HG03280 (cell line): Measurements from ENCODE around the gene SLC25A12.
"Not testable (repeated sequence)": the region's sequence is repeated elsewhere in the genome, so short reads cannot be mapped to it uniquely, and the experiment has no call there.

Source experiments
- ATAC-seq: cut with Tn5 transposase; IDR thresholded peaks from one replicate; pipeline ENCODE4 v1.9.1; 2021; ENCODE audit warnings: mild to moderate bottlenecking, moderate library complexity; ENCODE audit not compliant: unreplicated experiment

Gene SLC25A12

DNA sequence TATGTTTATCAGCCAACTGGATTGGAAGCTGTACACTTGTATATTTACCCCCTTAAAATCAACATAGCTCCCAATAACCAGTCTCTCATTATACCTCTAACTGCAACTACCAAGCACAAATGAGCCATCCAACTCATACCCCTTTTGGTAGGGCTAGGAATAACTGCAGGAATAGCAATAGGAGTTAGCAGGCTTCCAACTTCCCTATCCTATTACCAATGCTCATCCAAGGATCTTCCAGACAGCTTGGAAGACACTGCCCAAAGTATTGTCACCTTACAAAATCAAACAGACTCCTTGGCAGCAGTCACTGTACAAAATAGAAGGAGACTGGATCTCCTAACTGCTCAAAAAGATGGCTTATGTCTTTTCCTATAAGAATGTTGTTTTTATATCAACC lies 61.6 kb downstream of the SLC25A12 start:
- ATAC-seq, result no peak

DNA sequence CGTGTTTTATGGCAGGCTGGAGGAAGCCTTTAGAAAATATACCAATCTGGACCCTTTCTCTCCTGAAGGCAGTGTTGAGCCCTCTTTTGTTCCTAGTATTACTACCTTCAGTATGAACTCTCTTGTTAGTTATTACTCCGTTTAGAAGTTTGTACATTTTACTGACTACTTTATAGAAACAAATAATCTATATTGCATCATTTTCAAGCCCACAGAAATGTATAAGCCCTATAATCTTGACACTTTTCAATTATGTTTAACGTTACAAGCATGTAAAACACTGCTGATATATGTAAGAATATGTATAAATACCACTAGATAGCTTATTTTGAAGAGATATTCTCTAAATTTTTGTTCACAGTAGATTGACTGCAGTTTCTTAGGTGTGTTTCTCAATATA lies 64.0 kb downstream of the SLC25A12 start:
- ATAC-seq, result no peak

DNA sequence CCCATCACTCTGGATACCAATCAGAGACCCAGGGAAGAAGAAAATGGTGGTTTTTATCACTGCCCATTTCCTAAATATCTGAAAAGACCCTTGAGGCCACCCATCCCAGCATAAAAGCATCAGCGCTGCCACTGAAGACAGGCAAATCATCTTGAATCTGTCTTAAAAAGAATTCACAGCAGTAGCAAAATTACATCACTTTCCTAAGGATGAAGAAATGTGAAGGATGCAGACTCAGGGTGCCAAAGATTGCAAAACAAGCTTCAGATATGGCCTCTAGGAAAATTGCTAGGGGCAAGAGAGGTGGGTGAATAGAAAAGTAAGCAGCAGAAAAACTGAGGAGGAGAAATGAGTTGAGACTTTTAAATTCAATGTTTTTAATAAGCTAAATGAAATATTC lies 70.0 kb downstream of the SLC25A12 start:
- ATAC-seq, result no peak

DNA sequence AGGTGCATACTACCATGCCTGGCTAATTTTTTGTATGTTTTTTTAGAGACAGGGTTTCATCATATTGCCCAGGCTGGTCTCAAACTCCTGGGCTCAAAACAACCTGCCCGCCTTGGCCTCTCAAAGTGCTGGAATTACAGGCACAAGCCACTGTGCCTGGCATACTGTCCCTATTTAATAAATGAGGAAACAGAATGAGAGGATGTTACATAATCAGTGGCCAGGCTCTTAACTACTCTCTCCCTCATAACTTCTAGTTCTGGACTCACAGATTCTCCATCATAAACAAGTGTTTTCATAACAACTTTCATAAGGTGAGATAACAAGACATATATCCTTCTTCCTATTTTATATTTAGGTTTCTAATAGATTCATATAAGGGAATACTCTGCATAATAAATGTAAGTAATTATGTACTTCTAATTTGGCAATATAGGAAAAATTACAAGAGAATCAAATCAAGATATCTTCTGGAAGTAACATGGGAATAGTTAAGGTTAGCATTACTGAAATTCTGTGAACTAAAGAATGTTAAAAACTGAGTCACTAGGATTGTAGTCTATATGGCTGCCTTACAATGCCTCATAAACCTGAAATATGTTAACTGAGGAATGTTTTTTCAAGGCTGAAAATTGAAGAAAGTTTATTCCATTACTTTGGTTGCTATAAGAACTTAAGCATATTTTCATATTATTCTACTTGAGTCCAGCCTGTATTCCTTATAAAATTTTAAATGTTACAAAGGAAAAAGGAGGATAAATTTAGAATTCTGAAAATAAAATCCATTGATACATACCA lies 71.3 kb downstream of the SLC25A12 start:
- no peak for ATAC-seq

DNA sequence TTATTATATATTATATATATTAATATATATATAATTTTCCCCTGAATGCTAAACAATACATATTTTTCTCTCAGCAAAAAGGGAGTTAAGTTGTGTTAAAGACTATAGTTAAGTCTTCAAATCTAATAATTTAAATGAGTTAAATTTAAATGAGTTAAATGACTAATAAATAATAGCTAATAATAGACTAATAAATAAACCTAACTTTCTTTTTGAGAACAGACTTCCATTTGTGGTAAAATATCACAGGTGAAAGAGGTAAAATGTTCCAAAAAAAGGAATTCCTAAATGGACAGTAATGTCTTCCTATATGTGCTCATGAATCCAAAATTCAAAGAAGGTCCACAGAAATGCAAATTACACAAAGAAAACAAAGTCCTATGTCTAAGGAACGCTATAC lies 74.6 kb downstream of the SLC25A12 start:
- ATAC-seq, result no peak

DNA sequence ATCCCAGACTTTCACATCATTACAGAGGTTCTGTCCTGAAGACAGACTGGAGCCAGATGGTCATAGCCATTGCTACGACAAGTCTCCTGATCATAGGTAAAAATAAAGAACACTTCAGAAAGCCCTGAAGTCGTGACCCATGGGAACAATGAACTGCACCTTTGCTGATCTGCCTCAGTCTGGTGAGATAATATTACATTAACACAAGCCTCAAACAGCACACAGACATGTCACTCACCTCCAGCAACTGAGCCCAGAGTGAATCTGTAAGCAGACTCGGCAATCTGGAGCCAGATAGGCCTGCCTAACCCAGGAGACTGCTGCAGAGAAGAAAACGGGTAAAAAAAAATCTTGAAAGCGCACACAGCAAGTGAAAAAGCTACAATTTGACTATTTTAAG lies 79.2 kb downstream of the SLC25A12 start:
- ATAC-seq, result no peak

DNA sequence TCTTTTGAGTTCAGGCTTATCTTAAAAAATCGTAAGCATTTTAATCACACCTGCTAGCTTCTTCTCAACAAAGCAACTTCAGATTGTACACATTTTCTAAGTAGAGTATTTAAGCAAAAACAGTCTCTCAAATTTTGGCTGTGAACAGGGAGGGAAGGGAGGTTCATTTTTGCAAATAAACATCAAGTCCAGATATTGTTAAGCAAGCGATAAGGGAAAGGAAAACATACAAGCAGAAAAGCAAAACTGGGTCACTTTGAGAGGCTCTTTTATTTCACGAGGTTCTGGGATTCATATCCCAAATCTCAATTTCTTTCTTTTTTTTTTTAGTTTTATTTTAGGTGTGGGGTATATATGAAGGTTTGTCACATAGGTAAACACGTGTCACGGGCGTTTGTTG lies 79.9 kb downstream of the SLC25A12 start:
- ATAC-seq, result no peak

DNA sequence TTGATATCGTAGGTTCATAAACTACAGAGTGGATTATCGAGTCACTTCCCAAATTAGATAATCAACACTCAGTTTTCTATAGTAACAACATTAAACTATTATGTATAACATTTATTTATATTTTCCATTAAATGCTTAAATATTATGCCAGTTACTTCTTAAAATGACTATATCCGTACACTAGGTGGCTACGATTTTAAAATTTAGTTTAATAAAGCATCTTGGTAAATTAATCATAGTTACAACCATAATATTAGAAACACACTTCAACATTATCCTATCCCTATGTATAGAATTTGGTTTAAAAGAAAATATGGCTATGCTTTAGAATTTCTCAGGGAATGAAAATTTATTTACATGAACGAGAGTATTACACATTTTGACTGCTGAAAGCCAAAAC lies 80.3 kb downstream of the SLC25A12 start:
- no peak for ATAC-seq

DNA sequence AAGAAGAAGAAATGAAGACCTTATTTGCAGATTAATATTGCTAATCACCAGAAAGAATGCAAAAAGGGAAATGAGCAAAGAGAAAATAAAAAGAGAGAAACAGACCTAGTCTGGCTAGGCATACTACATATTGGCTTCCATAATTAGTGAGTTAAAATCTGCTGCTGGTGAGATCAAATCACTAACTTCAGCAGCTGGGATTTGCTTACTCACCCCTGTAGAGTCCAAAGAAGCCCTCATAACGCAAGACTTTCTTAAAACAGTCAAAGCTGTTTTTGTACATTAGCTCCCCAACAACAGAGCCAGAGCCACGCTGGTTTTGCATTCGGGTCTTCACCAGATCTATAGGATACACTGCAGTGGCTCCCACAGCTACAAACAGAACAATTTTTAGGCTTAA lies 80.9 kb downstream of the SLC25A12 start:
- no peak for ATAC-seq

DNA sequence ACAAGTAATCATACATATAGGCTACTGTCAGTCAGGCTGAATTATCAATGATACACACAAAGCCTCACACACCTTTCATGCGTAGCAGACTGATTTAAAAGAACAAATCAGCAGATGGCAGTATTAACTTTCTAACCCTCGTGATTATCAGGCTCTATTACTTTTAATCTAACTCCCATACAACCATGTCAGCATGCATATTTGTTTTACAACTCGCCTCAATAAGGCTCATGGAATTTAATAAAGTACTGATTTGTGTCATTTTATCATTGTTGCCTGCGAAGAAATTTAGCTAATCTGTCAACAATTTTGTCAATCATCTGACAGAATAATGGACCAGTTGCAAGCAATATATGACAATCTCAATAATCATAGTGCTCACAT lies 82.8 kb downstream of the SLC25A12 start:
- no peak for ATAC-seq

DNA sequence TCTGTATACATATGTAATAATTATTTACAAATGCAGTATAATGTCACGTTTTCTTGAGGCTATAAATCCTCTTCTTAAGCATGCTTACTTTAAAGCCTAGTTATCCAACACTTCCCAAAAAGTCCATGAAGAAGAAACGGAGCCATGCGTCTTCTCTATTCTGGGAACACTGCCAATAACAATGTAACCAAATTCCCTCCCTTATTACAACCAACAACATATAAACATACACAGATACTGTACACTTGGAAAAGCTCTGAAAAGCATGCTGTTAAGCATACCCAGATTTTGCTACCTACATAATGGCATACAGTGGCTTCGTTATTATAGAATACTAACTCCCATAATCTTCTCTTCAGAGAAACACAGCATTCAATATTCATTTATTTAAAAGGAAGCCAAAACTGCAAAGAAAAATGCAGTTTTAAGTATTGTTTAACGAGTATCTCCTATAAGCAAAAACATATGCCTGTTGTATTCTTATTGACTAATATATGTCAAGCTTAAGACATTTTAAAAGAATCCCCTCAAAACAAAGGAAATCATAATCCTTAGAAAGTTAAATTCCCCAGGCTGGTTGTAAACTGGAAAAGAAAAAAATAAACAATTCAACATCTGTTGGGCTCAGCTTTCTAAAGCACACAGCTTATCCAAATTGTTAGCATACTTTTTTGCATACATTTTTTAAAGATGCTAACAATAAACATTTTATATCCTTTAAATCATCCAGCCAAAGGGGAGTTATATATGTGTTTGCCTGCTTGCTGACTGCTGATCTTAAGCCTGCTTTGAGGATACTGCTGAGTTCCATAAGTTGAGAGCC lies 83.4 kb downstream of the SLC25A12 start:
- no peak for ATAC-seq

DNA sequence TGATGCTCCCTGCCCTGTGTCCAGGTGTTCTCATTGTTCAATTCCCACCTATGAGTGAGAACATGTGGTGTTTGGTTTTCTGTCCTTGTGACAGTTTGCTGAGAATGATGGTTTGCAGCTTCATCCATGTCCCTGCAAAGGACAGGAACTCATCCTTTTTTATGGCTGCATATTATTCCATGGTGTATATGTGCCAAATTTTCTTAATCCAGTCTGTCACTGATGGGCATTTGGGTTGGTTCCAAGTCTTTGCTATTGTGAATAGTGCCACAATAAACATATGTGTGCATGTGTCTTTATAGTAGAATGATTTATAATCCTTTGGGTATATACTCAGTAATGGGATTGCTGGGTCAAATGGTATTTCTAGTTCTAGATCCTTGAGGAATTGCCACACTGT lies 85.2 kb downstream of the SLC25A12 start:
- ATAC-seq, result not testable (repeated sequence)

DNA sequence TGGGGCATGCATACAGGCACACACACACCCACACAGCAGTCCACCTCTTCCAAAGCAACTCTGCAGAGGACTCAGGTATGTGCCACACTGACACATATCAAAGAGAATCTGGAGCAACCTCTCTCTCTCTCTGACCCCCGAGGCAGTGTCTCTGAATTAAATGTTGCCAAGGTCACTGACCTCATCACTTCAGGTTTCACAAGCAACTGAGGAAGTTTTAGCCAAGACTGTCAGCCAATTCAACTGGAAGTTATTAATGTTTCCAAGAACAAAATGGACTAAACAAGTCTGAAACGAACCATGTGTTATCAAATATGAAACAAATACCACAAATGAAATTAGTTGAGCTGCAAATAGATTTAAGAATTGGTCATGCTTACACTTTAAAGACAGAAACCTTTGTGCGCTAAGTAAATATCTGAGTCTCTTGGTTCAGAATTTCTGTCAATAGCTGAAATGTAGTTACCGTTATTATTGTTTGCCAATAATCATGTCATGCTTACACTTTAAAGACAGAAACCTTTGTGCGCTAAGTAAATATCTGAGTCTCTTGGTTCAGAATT lies 86.1 kb downstream of the SLC25A12 start:
- ATAC-seq, result no peak

DNA sequence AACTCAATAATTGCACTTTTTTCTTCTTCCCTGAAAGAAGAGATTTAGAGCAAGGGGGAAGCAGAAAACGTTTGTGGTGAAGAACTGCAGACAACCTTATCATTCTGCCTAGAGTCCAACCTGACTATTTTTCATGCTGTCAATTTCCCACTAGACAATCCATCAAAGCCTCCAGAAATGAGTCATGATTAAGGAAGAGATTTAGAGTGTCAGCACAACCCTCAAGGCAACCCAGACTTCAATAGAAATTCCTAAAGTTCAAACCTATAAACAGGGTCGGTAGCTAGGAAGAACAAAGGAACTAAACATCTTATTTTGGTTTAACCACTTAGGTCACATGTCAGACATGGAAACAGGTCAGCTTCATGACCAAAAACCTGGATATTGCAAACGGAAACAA lies 86.9 kb downstream of the SLC25A12 start:
- no peak for ATAC-seq

DNA sequence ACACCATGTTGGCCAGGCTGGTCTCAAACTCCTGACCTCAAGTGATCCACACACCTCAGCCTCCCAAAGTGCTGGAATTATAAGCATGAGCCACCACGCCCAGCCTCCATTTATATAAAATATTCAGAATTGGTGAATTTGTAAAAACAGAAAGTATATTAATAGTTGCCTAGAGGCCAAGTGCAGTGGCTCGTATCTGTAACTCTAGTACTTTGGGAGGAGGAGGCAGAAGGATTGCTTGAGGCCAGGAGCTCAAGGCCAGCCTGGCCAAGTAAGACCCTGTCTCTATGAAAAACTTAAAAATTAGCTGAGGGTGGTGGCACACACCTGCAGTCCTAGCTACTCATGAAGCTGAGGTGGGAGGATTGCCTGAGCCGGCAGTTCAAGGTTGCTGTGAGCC lies 89.6 kb downstream of the SLC25A12 start:
- ATAC-seq, result no peak

DNA sequence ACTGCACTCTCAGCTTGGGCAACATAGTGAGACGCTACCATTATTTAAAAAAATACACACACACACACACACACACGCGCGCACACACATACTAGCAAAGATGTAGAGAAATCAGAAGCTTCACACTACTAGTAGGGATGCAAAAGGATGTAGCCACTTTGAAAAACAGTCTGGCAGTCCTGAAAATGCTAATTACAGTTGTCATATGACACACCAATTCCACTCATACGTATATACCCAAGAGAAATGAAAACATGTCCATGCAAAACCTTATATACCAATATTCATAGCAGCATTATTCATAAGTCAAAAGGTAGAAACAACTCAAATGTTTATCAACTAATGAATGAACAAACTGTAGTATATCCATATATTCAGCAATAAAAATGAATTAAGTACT lies 90.3 kb downstream of the SLC25A12 start:
- no peak for ATAC-seq

DNA sequence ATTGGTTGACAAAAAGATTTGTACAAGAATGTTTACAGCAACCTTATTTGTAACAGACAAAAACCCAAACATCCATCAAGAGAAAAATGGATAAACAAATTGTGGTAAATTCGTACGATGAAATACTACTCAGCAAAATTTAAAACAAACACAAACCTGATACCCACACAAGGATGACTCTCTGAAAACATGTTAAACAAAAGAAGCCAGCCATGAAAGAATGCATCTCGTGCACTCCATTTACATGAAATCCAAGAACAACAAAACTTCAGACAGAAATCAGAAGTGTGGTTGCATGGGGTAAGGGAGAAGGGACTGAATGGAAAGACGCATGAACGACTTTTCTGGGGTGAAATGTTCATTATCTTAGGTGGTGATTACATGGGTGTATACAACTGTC lies 93.4 kb downstream of the SLC25A12 start:
- ATAC-seq, result no peak

DNA sequence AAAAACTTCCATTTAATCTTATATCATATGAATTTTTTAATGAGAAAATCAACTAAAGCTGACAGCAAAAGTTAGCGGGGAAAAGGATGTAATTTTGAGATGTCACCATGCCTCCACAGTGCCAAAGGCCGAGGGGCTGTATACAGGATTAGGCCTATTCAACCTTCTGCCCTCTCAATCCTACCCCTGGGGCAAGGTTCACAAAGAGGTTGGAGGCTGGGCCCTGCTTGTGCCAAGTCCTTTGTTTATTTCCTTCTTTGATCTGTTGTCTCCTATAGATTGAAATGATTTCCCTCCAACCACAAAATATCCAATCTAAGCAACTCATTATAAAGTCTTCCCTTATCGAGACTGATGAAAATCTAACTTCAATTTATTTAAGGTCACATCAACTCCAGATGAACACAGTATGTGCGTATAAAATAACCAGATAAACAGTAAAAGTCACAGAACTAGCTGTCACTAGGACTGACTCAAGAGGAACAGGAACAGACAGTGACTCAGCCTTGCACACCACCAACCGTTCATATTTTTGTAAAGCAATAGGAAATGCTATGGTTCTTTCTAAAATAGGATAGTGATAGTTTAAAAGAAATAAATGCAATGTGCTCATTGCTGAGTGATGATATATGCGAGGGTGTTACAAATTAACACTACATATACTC lies 95.8 kb downstream of the SLC25A12 start:
- no peak for ATAC-seq

DNA sequence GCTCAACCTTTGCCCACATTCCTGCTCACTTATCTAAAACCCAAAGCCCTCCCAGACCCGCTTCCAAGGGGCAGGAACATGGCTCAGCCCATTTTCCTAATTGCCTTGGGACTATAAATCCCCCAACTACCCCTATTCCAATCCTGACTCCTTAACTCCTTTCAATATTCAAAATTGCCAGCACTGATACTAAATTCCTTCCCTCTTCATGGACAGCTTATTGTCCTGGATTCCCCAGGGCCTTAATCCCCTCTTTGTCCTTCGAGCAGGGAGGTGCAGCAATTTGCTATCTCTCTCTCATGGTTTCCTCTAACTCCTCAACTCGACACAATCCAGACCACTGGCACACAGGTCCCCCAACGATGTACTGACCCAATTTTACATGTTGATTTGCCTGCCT lies 99.1 kb downstream of the SLC25A12 start:
- no peak for ATAC-seq

DNA sequence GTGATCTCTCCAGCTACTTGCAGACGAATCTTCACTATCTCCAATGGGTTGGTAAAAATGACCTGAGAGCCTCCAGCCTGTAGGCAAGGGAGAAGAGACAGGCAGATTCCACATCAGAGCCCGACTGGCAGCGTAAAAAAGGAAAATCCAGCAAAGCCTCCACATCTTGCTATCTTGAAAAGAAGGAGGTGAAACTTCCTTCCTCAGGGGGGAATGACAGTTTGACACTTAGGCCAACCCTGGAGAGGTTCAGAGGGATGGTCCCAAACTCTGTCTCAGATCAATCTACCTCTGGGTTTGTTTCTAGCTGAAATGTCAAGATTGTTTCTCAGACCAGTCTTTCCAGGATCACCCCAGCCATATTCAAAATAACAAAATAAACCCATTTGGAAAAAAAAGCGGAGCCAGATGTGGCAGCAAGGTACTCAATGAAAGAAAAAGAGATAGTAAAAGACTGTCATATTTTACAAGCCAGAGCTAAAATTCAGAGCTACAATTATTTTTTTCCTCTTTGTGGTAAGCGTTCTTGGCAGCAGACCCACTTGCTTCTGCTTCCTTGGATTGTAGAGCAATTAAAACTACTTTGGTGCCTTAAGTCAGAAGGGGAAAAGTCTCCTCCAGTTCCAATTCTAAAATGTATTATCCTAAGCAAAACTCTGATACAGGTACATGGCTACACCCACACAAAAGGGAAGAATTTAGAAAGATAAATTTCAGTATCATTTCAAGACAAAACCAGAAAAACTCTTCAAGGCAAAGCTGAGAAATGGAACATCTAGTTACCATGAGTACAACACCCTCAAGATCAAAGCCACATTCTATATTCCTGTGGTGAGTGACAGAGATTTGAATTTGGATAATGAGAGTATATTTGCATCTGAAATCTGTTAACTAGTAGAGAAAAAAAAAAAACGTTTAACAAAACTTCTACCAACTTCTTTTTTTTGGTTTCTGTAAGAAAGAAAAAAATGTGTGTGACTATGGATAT lies 100.1 kb downstream of the SLC25A12 start:
- ATAC-seq, result no peak
